PC-3 (cell line): ENCODE measurements around the gene PIEZO1.

Source experiments
- CTCF ChIP-seq: fragments of 300-600 bp; sonication (generic); conservative IDR thresholded peaks from 2 replicates; pipeline ENCODE4 v1.5.1; 2017; ENCODE audit warnings: antibody characterized with exemption, low read depth, mild to moderate bottlenecking, low read length
- EZH2 ChIP-seq: fragments of 300-600 bp; sonication (generic); IDR thresholded peaks from one replicate; pipeline ENCODE4 v1.6.1; 2017; ENCODE audit warnings: antibody characterized with exemption, mild to moderate bottlenecking, low read length; ENCODE audit not compliant: unreplicated experiment
- EZH2phosphoT487 ChIP-seq: fragments of 300-600 bp; sonication (generic); IDR thresholded peaks from 2 replicates; pipeline ENCODE4 v1.6.1; 2018; ENCODE audit warnings: mild to moderate bottlenecking, antibody characterized with exemption, low read length, borderline replicate concordance

- TF ChIP-seq CTCF (no peak), EZH2phosphoT487 (no peak), EZH2 (no peak)
Measured at GRCh38 chr16:88700322-88700635, 84.7 kb downstream of the PIEZO1 start.
